A549 (cell line): Measurements from ENCODE around the gene MAGI1. TPM values are rescaled to one million over a fixed set of nuclear protein-coding genes. Genes with fewer than 3 reads are reported as not detected.

Experiments used
- ATAC-seq, 2 experiments: fragments of 200-7000 bp in 1 of 2; fragments of >200 bp in 1 of 2; cut with Nextera tagmentation in 1 of 2; cut with Tn5 transposase in 1 of 2; 3 replicates each; pipeline versions ENCODE4 v1.8.0 to v1.9.1; 2018 to 2020; ENCODE audit warnings: mild to moderate bottlenecking in 1 of 2, moderate library complexity in 1 of 2
- CTCF ChIA-PET: fragments of 300-600 bp; sonication (Branson Sonifier 250); formaldehyde crosslinking; extraction: SDS; loops from one replicate; lab custom pipeline; 2021; ENCODE audit warnings: antibody characterized with exemption, inconsistent platforms; lab: Yijun Ruan, JAX
- POLR2A ChIA-PET: fragments of 350-600 bp; formaldehyde crosslinking; extraction: SDS; loops from one replicate; lab custom pipeline; 2021; ENCODE audit warnings: antibody characterized with exemption, inconsistent platforms; lab: Yijun Ruan, JAX
- DNase-seq, 2 experiments: peaks; one replicate each; pipeline versions ENCODE4 v3.0.0 to v3.0.0-alpha.2; 2011 to 2016; ENCODE audit warnings: low read depth in 1 of 2, low spot score in 1 of 2
- FAIRE-seq: peaks from 2 replicates; lab custom pipeline; 2011; peaks lifted over from hg19 to GRCh38; lab: Jason Lieb, UNC
- H3K27ac ChIP-seq, 2 experiments: fragments of >200 bp; sonication (Bioruptor Twin); formaldehyde crosslinking; 3 replicates each; pipeline ENCODE4 v1.5.1; 2016 to 2017
- H3K4me1 ChIP-seq: fragments of >200 bp; sonication (Bioruptor Twin); formaldehyde crosslinking; 3 replicates; pipeline ENCODE4 v1.6.1; 2016
- H3K4me2 ChIP-seq: fragments of >200 bp; sonication (Bioruptor Twin); formaldehyde crosslinking; 3 replicates; pipeline ENCODE4 v1.6.1; 2016
- H3K4me3 ChIP-seq: fragments of >200 bp; sonication (Bioruptor Twin); formaldehyde crosslinking; 3 replicates; pipeline ENCODE4 v1.5.1; 2016
- H3K9me3 ChIP-seq: fragments of >200 bp; sonication (Bioruptor Twin); formaldehyde crosslinking; 3 replicates; pipeline ENCODE4 v1.6.1; 2016
- CBX8 ChIP-seq: fragments of 200-600 bp; sonication (generic); IDR thresholded peaks from 2 replicates; pipeline ENCODE4 v1.6.1; 2016
- CHD2 ChIP-seq: fragments of 150-350 bp; IDR thresholded peaks from 2 replicates; pipeline ENCODE4 v1.6.1; 2014; ENCODE audit warnings: low read length; ENCODE audit not compliant: partially characterized antibody
- EHF ChIP-seq: fragments of 250-450 bp; sonication (Bioruptor Pico); IDR thresholded peaks from 2 replicates; pipeline ENCODE4 v1.5.0; 2020; ENCODE audit warnings: mild to moderate bottlenecking
- GATA3 ChIP-seq: IDR thresholded peaks from 2 replicates; pipeline ENCODE4 v1.6.1; 2012; ENCODE audit warnings: borderline replicate concordance
- HDAC2 ChIP-seq: fragments of 200-600 bp; sonication (generic); IDR thresholded peaks from 2 replicates; pipeline ENCODE4 v1.6.1; 2016
- HOXB13 ChIP-seq: fragments of 250-450 bp; sonication (Bioruptor Pico); IDR thresholded peaks from 2 replicates; pipeline ENCODE4 v1.5.0; 2020; ENCODE audit warnings: low read depth, mild to moderate bottlenecking, moderate library complexity
- KDM1A ChIP-seq: fragments of 200-600 bp; sonication (generic); IDR thresholded peaks from 2 replicates; pipeline ENCODE4 v1.6.1; 2016; ENCODE audit warnings: low read depth, mild to moderate bottlenecking
- MAZ ChIP-seq: fragments of 150-350 bp; IDR thresholded peaks from 2 replicates; pipeline ENCODE4 v1.6.1; 2014; ENCODE audit warnings: antibody characterized with exemption, low read depth, low read length, borderline replicate concordance
- NFE2L2 ChIP-seq: fragments of 150-350 bp; conservative IDR thresholded peaks from 2 replicates; pipeline ENCODE4 v1.6.1; 2014; ENCODE audit warnings: low read length
- PHF8 ChIP-seq: fragments of 200-600 bp; sonication (generic); IDR thresholded peaks from 2 replicates; pipeline ENCODE4 v1.6.1; 2016; ENCODE audit warnings: low read depth, mild to moderate bottlenecking, antibody characterized with exemption, moderate library complexity, borderline replicate concordance
- POLR2A ChIP-seq: IDR thresholded peaks from 2 replicates; pipeline ENCODE4 v1.6.1; 2012; ENCODE audit warnings: mild to moderate bottlenecking, low read length
- POLR2AphosphoS2 ChIP-seq: conservative IDR thresholded peaks from 2 replicates; pipeline ENCODE4 v1.6.1; 2012; ENCODE audit warnings: low read length, improper control_type of control experiment, inconsistent platforms
- RAD21 ChIP-seq, 2 experiments: fragments of >200 bp in 1 of 2; sonication (Bioruptor Twin) in 1 of 2; formaldehyde crosslinking in 1 of 2; IDR thresholded peaks in 1 of 2; conservative IDR thresholded peaks in 1 of 2; 2 replicates in 1 of 2; 3 replicates in 1 of 2; pipeline ENCODE4 v1.6.1; 2012 to 2018; ENCODE audit warnings: inconsistent platforms in 1 of 2
- RCOR1 ChIP-seq: fragments of 150-350 bp; IDR thresholded peaks from 2 replicates; pipeline ENCODE4 v1.6.1; 2014; ENCODE audit warnings: antibody characterized with exemption, low read length, low read depth
- SREBF2 ChIP-seq: fragments of 450-650 bp; IDR thresholded peaks from 2 replicates; pipeline ENCODE4 v1.6.1; 2014; ENCODE audit warnings: mild to moderate bottlenecking, moderate library complexity
- ZC3H11A ChIP-seq: fragments of 450-650 bp; IDR thresholded peaks from 2 replicates; pipeline ENCODE4 v1.6.1; 2014; ENCODE audit warnings: antibody characterized with exemption, mild to moderate bottlenecking
- ZFP36 ChIP-seq: fragments of 450-650 bp; IDR thresholded peaks from 2 replicates; pipeline ENCODE4 v1.6.1; 2014; ENCODE audit warnings: borderline replicate concordance; ENCODE audit not compliant: partially characterized antibody
- ZNF302 ChIP-seq: fragments of 250-450 bp; sonication (Bioruptor Pico); IDR thresholded peaks from 2 replicates; pipeline ENCODE4 v1.9.0; 2021; ENCODE audit warnings: inconsistent platforms, mild to moderate bottlenecking, moderate library complexity
- WGBS: methylation state at CpG from one replicate; pipeline ENCODE4 v1.1.6; 2017; ENCODE audit errors: missing lambda C conversion rate; 5-methylcytosine and 5-hydroxymethylcytosine counted together
- polyA plus RNA-seq, 4 experiments: library from polyadenylated mRNA; depleted of rRNA in 3 of 4; stranded (reverse); fragments of >200 nt; fragmentation: RNase III in 1 of 4; extraction: RNeasy Plus Mini Kit Qiagen cat#74134 plus additional on column Dnase treatment in 1 of 4; gene quantifications; 2 replicates in 3 of 4; 3 replicates in 1 of 4; pipeline ENCODE4 v1.2.3, GENCODE V29; 2011 to 2017
- TF ChIP-seq, protein P1 (sequence below): fragments of >200 bp; sonication (Bioruptor Twin); formaldehyde crosslinking; IDR thresholded peaks from 3 replicates; pipeline ENCODE4 v1.6.1; 2016
- TF ChIP-seq, protein P2 (sequence below): fragments of 150-350 bp; IDR thresholded peaks from 2 replicates; pipeline ENCODE4 v1.6.1; 2014; ENCODE audit warnings: low read depth, mild to moderate bottlenecking, low read length
- TF ChIP-seq, protein P3 (sequence below): fragments of 250-450 bp; sonication (Bioruptor Pico); IDR thresholded peaks from 2 replicates; pipeline ENCODE4 v1.5.0; 2021; ENCODE audit warnings: mild to moderate bottlenecking, moderate library complexity, borderline replicate concordance
- TF ChIP-seq, protein P4 (sequence below): fragments of 200-600 bp; sonication (generic); IDR thresholded peaks from 2 replicates; pipeline ENCODE4 v1.6.1; 2016; ENCODE audit warnings: antibody characterized with exemption, mild to moderate bottlenecking, moderate library complexity
- TF ChIP-seq, protein P5 (sequence below): IDR thresholded peaks from 2 replicates; pipeline ENCODE4 v1.6.1; 2012

Gene MAGI1
- polyA plus RNA-seq, 2 of the 4 experiments (the other 2 are of a cell fraction): 4.7 to 6.6 TPM

DNA sequence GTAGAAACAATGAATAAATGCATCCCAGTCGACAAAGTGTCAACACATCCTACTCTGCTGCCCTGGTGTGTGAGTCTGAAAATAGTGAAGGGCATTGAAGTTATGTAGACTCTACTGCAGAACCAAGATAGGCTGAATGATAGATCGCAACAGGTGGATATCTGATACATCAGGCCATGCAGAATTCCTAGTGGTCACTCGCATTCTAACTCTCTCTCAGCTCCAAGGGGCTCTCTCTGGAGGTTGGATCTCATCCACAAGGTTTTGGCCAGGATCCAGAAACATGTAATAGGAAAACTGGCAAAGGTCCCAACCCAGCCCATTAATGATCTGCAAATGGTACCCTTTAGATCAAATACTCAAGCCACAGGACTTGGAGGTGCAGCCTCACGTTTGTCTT is 514.1 kb downstream of the MAGI1 start:
- no peak for DNase-seq
- no peaks in the 10 kb centered on the region for H3K4me1 ChIP-seq
- ATAC-seq: no peak
- ChIA-PET POLR2A (no interaction called here), CTCF (no interaction called here)
- H3K4me2 ChIP-seq: no peak overlapping the region
- no peak overlapping the region for H3K4me3 ChIP-seq
- no peak overlapping the region for H3K27ac ChIP-seq
- no peaks in the 10 kb centered on the region for H3K9me3 ChIP-seq
- TF ChIP-seq, protein P1, sequence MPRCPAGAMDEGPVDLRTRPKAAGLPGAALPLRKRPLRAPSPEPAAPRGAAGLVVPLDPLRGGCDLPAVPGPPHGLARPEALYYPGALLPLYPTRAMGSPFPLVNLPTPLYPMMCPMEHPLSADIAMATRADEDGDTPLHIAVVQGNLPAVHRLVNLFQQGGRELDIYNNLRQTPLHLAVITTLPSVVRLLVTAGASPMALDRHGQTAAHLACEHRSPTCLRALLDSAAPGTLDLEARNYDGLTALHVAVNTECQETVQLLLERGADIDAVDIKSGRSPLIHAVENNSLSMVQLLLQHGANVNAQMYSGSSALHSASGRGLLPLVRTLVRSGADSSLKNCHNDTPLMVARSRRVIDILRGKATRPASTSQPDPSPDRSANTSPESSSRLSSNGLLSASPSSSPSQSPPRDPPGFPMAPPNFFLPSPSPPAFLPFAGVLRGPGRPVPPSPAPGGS: no peak
- TF ChIP-seq, protein P2, sequence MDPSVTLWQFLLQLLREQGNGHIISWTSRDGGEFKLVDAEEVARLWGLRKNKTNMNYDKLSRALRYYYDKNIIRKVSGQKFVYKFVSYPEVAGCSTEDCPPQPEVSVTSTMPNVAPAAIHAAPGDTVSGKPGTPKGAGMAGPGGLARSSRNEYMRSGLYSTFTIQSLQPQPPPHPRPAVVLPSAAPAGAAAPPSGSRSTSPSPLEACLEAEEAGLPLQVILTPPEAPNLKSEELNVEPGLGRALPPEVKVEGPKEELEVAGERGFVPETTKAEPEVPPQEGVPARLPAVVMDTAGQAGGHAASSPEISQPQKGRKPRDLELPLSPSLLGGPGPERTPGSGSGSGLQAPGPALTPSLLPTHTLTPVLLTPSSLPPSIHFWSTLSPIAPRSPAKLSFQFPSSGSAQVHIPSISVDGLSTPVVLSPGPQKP: no peak
- TF ChIP-seq RAD21 (conservative IDR thresholded peaks at IDR 0.05 in 1 of 2, IDR thresholded peaks at IDR 0.05 in 1 of 2): no peak
- no peak for TF ChIP-seq CHD2
- TF ChIP-seq, protein P3, sequence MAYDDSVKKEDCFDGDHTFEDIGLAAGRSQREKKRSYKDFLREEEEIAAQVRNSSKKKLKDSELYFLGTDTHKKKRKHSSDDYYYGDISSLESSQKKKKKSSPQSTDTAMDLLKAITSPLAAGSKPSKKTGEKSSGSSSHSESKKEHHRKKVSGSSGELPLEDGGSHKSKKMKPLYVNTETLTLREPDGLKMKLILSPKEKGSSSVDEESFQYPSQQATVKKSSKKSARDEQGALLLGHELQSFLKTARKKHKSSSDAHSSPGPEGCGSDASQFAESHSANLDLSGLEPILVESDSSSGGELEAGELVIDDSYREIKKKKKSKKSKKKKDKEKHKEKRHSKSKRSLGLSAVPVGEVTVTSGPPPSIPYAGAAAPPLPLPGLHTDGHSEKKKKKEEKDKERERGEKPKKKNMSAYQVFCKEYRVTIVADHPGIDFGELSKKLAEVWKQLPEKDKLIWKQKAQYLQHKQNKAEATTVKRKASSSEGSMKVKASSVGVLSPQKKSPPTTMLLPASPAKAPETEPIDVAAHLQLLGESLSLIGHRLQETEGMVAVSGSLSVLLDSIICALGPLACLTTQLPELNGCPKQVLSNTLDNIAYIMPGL (CRISPR knock-in tag): no peak
- TF ChIP-seq ZC3H11A: no peak
- TF ChIP-seq POLR2AphosphoS2: no peak
- no peak for TF ChIP-seq PHF8
- TF ChIP-seq EHF (CRISPR knock-in tag): no peak
- WGBS: 74% methylated on average over 4 of the region's 4 CpGs
- FAIRE-seq: no peak

DNA sequence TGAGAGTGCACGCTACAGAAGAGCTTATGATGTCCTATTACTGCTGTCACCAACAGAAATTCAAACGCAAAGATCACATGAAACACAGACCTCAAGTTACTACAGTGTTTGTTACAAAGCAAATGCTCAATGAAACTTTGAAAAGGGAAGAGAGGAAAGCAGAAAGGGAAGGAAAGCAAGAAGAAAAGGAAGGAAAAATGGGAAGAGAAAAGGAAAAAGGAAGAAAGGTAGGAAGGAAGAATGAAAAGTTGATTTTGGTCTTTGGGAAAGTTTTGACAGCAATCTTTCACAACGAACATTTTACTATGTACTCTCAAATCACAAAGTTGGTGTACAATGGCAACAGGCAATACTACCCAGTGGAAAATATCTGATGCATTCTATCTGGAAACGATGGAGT is 514.8 kb downstream of the MAGI1 start:
- no peaks in the 10 kb centered on the region for H3K4me1 ChIP-seq
- no peak for FAIRE-seq
- POLR2A ChIA-PET: no interaction called here

More for the DNA sequence above, 514.8 kb downstream of the MAGI1 start:
- Histone ChIP-seq H3K4me3 (no peak overlapping the region), H3K4me2 (no peak overlapping the region), H3K27ac (no peak overlapping the region), H3K9me3 (no peaks in the 10 kb centered on the region)
- CTCF ChIA-PET: no interaction called here
- TF ChIP-seq HOXB13 (CRISPR knock-in tag): no peak
- no peak for TF ChIP-seq RCOR1
- no peak for TF ChIP-seq GATA3
- TF ChIP-seq POLR2A: no peak
- no peak for TF ChIP-seq SREBF2
- no peak for TF ChIP-seq ZNF302 (CRISPR knock-in tag)
- TF ChIP-seq CBX8: no peak
- TF ChIP-seq, protein P4, sequence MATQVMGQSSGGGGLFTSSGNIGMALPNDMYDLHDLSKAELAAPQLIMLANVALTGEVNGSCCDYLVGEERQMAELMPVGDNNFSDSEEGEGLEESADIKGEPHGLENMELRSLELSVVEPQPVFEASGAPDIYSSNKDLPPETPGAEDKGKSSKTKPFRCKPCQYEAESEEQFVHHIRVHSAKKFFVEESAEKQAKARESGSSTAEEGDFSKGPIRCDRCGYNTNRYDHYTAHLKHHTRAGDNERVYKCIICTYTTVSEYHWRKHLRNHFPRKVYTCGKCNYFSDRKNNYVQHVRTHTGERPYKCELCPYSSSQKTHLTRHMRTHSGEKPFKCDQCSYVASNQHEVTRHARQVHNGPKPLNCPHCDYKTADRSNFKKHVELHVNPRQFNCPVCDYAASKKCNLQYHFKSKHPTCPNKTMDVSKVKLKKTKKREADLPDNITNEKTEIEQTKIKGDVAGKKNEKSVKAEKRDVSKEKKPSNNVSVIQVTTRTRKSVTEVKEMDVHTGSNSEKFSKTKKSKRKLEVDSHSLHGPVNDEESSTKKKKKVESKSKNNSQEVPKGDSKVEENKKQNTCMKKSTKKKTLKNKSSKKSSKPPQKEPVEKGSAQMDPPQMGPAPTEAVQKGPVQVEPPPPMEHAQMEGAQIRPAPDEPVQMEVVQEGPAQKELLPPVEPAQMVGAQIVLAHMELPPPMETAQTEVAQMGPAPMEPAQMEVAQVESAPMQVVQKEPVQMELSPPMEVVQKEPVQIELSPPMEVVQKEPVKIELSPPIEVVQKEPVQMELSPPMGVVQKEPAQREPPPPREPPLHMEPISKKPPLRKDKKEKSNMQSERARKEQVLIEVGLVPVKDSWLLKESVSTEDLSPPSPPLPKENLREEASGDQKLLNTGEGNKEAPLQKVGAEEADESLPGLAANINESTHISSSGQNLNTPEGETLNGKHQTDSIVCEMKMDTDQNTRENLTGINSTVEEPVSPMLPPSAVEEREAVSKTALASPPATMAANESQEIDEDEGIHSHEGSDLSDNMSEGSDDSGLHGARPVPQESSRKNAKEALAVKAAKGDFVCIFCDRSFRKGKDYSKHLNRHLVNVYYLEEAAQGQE: no peak
- TF ChIP-seq, protein P5, sequence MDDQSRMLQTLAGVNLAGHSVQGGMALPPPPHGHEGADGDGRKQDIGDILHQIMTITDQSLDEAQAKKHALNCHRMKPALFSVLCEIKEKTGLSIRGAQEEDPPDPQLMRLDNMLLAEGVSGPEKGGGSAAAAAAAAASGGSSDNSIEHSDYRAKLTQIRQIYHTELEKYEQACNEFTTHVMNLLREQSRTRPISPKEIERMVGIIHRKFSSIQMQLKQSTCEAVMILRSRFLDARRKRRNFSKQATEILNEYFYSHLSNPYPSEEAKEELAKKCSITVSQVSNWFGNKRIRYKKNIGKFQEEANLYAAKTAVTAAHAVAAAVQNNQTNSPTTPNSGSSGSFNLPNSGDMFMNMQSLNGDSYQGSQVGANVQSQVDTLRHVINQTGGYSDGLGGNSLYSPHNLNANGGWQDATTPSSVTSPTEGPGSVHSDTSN: no peak
- no peak for TF ChIP-seq HDAC2
- no peak for TF ChIP-seq NFE2L2
- TF ChIP-seq RAD21 (conservative IDR thresholded peaks at IDR 0.05 in 1 of 2, IDR thresholded peaks at IDR 0.05 in 1 of 2): no peak
- no peak for TF ChIP-seq MAZ
- TF ChIP-seq KDM1A: no peak
- TF ChIP-seq ZFP36: no peak
- 35% methylated on average over 4 of the region's 4 CpGs for WGBS
- ATAC-seq (no peak), DNase-seq (no peak)
